Astrocyte (in vitro differentiated cells and primary cell): Measurements from ENCODE around the gene DNAJB12. TPM values are rescaled to one million over a fixed set of nuclear protein-coding genes. Genes with fewer than 3 reads are reported as not detected.

Experiments
- DNase-seq: peaks from one replicate; pipeline ENCODE4 v3.0.0-alpha.2; 2010; ENCODE audit warnings: low read depth
- FAIRE-seq: peaks from 2 replicates; lab custom pipeline; 2011; peaks lifted over from hg19 to GRCh38; lab: Jason Lieb, UNC
- H2AFZ ChIP-seq: 2 replicates; pipeline ENCODE4 v1.6.0; 2012; ENCODE audit warnings: low read depth, low read length, inconsistent platforms
- H3K27ac ChIP-seq: 2 replicates; pipeline ENCODE4 v1.5.1; 2011; ENCODE audit warnings: low read depth, low read length, inconsistent platforms
- H3K27me3 ChIP-seq: 2 replicates; pipeline ENCODE4 v1.6.0; 2011; ENCODE audit warnings: low read length, inconsistent platforms; ENCODE audit not compliant: insufficient read depth
- H3K36me3 ChIP-seq: 2 replicates; pipeline ENCODE4 v1.5.1; 2011; ENCODE audit warnings: low read length, inconsistent platforms; ENCODE audit not compliant: insufficient read depth
- H3K4me1 ChIP-seq: 2 replicates; pipeline ENCODE4 v1.5.1; 2011; ENCODE audit warnings: low read length, inconsistent platforms; ENCODE audit not compliant: insufficient read depth
- H3K4me2 ChIP-seq: 2 replicates; pipeline ENCODE4 v1.6.0; 2012; ENCODE audit warnings: low read length, inconsistent platforms
- H3K4me3 ChIP-seq: 2 replicates; pipeline ENCODE4 v1.5.1; 2011; ENCODE audit warnings: low read depth, mild to moderate bottlenecking, low read length, inconsistent platforms; ENCODE audit not compliant: insufficient read depth
- H3K79me2 ChIP-seq: 2 replicates; pipeline ENCODE4 v1.6.0; 2012; ENCODE audit warnings: mild to moderate bottlenecking, low read length, inconsistent platforms; ENCODE audit not compliant: insufficient read depth
- H3K9ac ChIP-seq: 2 replicates; pipeline ENCODE4 v1.6.0; 2012; ENCODE audit warnings: mild to moderate bottlenecking, low read length, inconsistent platforms
- H3K9me3 ChIP-seq: 2 replicates; pipeline ENCODE4 v1.5.1; 2012; ENCODE audit warnings: low read depth, mild to moderate bottlenecking, low read length, inconsistent platforms; ENCODE audit not compliant: insufficient read depth
- H4K20me1 ChIP-seq: 2 replicates; pipeline ENCODE4 v1.6.0; 2012; ENCODE audit warnings: low read length, inconsistent platforms; ENCODE audit not compliant: insufficient read depth
- H3K27ac Mint-ChIP-seq: one replicate; pipeline ENCODE4 v1.8.0; 2021; ENCODE audit warnings: mild to moderate bottlenecking, mixed read lengths; ENCODE audit not compliant: unreplicated experiment
- H3K27me3 Mint-ChIP-seq: one replicate; pipeline ENCODE4 v1.8.0; 2021; ENCODE audit warnings: low read depth, mixed read lengths; ENCODE audit not compliant: unreplicated experiment
- H3K36me3 Mint-ChIP-seq: one replicate; pipeline ENCODE4 v1.8.0; 2021; ENCODE audit warnings: low read depth, mixed read lengths; ENCODE audit not compliant: unreplicated experiment
- H3K4me1 Mint-ChIP-seq: one replicate; pipeline ENCODE4 v1.8.0; 2021; ENCODE audit warnings: low read depth, mixed read lengths; ENCODE audit not compliant: unreplicated experiment
- H3K4me3 Mint-ChIP-seq: one replicate; pipeline ENCODE4 v1.8.0; 2021; ENCODE audit warnings: mild to moderate bottlenecking, moderate library complexity, mixed read lengths; ENCODE audit not compliant: unreplicated experiment
- H3K9me3 Mint-ChIP-seq: one replicate; pipeline ENCODE4 v1.8.0; 2021; ENCODE audit warnings: mild to moderate bottlenecking, mixed read lengths; ENCODE audit not compliant: unreplicated experiment
- EZH2 ChIP-seq: IDR thresholded peaks from 2 replicates; pipeline ENCODE4 v1.6.1; 2012; ENCODE audit warnings: mild to moderate bottlenecking, low read length, inconsistent platforms; ENCODE audit not compliant: insufficient read depth
- total RNA-seq: library from RNA; stranded (reverse); gene quantifications from 2 replicates; pipeline ENCODE4 v1.2.1, GENCODE V29; 2021
- TF ChIP-seq, protein P1 (sequence below): IDR thresholded peaks from 2 replicates; pipeline ENCODE4 v1.5.1; 2011; ENCODE audit warnings: low read depth, mild to moderate bottlenecking, inconsistent platforms, low read length, moderate library complexity; ENCODE audit not compliant: insufficient read depth

DNAJB12 gene
- total RNA-seq, 1 donor from 2014 or later, result 24.3 TPM

DNA sequence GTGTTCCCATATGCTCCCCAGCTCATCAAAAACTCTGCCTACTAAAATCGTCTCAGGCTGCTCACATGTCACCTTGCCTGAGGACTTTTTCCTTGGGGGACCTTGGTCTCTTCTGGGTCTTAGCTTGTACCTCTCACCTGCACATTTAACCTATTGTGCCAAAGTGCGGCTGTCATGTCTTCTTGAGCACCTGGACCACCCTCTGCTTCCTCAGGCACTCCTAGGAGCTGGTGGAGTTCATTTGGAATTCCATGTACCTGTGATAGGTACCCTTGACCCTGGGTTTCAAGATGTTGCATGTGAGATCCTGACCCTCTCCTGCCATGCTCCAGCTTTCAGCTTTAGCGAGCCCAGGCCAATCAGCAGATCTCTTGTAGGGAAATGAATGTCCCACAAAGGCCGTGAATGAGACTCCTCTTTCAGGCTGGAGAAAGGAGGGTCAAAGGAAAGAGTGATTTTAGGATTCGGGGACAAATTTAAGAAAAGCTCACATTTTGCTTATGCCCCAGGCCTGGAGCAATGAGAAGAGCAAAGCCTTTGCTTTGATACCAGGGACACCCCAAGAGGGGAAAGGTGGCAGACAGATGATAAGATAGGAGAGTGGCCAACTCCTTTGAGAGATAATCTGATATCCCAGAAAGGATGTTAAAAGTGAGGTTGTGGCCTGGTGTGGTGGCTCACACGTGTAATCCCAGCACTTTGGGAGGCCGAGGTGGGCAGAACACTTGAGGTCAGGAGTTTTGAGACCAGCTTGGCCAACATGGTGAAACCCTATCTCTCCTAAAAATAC lies 10.6 kb upstream of the DNAJB12 start:
- no peaks in the 10 kb centered on the region for H3K79me2 ChIP-seq
- TF ChIP-seq, protein P1, sequence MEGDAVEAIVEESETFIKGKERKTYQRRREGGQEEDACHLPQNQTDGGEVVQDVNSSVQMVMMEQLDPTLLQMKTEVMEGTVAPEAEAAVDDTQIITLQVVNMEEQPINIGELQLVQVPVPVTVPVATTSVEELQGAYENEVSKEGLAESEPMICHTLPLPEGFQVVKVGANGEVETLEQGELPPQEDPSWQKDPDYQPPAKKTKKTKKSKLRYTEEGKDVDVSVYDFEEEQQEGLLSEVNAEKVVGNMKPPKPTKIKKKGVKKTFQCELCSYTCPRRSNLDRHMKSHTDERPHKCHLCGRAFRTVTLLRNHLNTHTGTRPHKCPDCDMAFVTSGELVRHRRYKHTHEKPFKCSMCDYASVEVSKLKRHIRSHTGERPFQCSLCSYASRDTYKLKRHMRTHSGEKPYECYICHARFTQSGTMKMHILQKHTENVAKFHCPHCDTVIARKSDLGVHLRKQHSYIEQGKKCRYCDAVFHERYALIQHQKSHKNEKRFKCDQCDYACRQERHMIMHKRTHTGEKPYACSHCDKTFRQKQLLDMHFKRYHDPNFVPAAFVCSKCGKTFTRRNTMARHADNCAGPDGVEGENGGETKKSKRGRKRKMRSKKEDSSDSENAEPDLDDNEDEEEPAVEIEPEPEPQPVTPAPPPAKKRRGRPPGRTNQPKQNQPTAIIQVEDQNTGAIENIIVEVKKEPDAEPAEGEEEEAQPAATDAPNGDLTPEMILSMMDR, result no peak
- TF ChIP-seq EZH2, result no peak
- H3K9me3 ChIP-seq, result no peaks in the 10 kb centered on the region
- peaks cover 6% of the 10 kb centered on the region for H3K4me1 Mint-ChIP-seq
- H3K4me3 Mint-ChIP-seq, result no peak overlapping the region
- H3K27me3 Mint-ChIP-seq, result no peaks in the 10 kb centered on the region
- H3K9ac ChIP-seq, result no peak overlapping the region
- no peak overlapping the region for H3K4me3 ChIP-seq
- no peaks in the 10 kb centered on the region for H3K9me3 Mint-ChIP-seq
- H3K4me1 ChIP-seq, result peaks cover 10% of the 10 kb centered on the region
- no peak overlapping the region for H3K27ac ChIP-seq
- H2AFZ ChIP-seq, result no peak overlapping the region
- H3K27ac Mint-ChIP-seq, result peak overlapping the region; percentile 66
- H3K4me2 ChIP-seq, result no peak overlapping the region
- H3K27me3 ChIP-seq, result no peaks in the 10 kb centered on the region
- DNase-seq (no peak), FAIRE-seq (no peak)
- H3K36me3 Mint-ChIP-seq, result peaks cover 11% of the 10 kb centered on the region
- H4K20me1 ChIP-seq, result no peaks in the 10 kb centered on the region
- H3K36me3 ChIP-seq, result peaks cover 3% of the 10 kb centered on the region

GRCh38 chr10:72364239-72364777 lies 9.6 kb upstream of the DNAJB12 start:
- Mint-ChIP-seq H3K36me3 (peaks cover 10% of the 10 kb centered on the region), H3K9me3 (no peaks in the 10 kb centered on the region), H3K27me3 (no peaks in the 10 kb centered on the region), H3K4me3 (no peak overlapping the region), H3K4me1 (peaks cover 6% of the 10 kb centered on the region), H3K27ac (peak overlapping the region; percentile 96)
- H3K27me3 ChIP-seq, result no peaks in the 10 kb centered on the region
- H3K36me3 ChIP-seq, result peaks cover 3% of the 10 kb centered on the region
- H4K20me1 ChIP-seq, result no peaks in the 10 kb centered on the region
- H3K4me3 ChIP-seq, result no peak overlapping the region
- H3K79me2 ChIP-seq, result no peaks in the 10 kb centered on the region
- TF ChIP-seq, protein P1, result peak; percentile 95
- no peak for TF ChIP-seq EZH2
- H3K9me3 ChIP-seq, result no peaks in the 10 kb centered on the region
- peak overlapping the region; percentile 46 for H3K9ac ChIP-seq
- DNase-seq, result peak; percentile 78
- peaks cover 10% of the 10 kb centered on the region for H3K4me1 ChIP-seq
- H2AFZ ChIP-seq, result peak overlapping the region; percentile 89
- peak; percentile 81 for FAIRE-seq
- peak overlapping the region; percentile 59 for H3K4me2 ChIP-seq
- peak overlapping the region; percentile 58 for H3K27ac ChIP-seq

DNA sequence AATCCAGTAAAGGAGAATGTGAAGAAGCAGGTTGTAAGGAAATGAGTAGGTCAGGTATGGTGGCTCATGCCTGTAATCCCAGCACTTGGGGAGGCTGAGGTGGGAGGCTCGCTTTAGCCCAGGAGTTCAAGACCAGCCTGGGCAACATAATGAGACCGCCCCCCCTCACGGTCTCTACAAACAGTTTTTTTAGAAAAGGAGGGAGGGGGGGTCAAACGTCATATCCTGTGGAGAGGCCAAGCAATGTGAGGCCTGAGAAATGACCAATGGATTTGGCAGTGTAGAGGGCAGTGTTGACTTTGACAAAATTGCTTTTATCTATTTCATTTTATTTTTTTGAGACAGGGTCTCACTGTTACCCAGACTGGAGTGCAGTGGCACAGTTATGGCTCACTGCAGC lies 2.3 kb upstream of the DNAJB12 start:
- Histone ChIP-seq H3K4me3 (no peak overlapping the region), H4K20me1 (peaks cover 23% of the 10 kb centered on the region), H3K36me3 (peaks cover 3% of the 10 kb centered on the region), H3K27ac (no peak overlapping the region), H3K9ac (no peak overlapping the region), H3K79me2 (peaks cover 24% of the 10 kb centered on the region), H3K4me1 (peaks cover 9% of the 10 kb centered on the region), H3K27me3 (no peaks in the 10 kb centered on the region), H2AFZ (no peak overlapping the region), H3K9me3 (no peaks in the 10 kb centered on the region), H3K4me2 (no peak overlapping the region)
- Mint-ChIP-seq H3K9me3 (no peaks in the 10 kb centered on the region), H3K36me3 (no peaks in the 10 kb centered on the region), H3K27ac (no peak overlapping the region), H3K4me1 (peaks cover 17% of the 10 kb centered on the region), H3K27me3 (no peaks in the 10 kb centered on the region), H3K4me3 (no peak overlapping the region)
- TF ChIP-seq EZH2, result no peak
- FAIRE-seq (no peak), DNase-seq (no peak)
